ENCODE results near the gene LSM3. TPM values are rescaled to one million over a fixed set of nuclear protein-coding genes. Genes with fewer than 3 reads are reported as not detected.

The LSM3 gene
- total and polyA plus RNA-seq, 4 donors: 6.4 to 10.3 (median 9.9) TPM

GRCh38 chr3:14130707-14131106, 47.9 kb upstream of the LSM3 start:
- peaks cover 7 to 21% (median 15%) of the 10 kb centered on the region in 5 donors for H3K4me1 ChIP-seq (ENCODE audit: control insufficient read depth in 5 of 5, insufficient read depth in 5 of 5, low read length in 5 of 5)
- no peak overlapping the region for H3K27ac ChIP-seq (ENCODE audit: low read depth in 1 of 2, low read length in 1 of 2)
- H3K9me3 ChIP-seq (ENCODE audit: control insufficient read depth in 4 of 4, insufficient read depth in 3 of 4, low read length in 3 of 4): no peaks in the 10 kb centered on the region
- H3K9ac ChIP-seq (ENCODE audit: insufficient read depth in 1 of 2, low read length in 2 of 2): no peak overlapping the region
- 97 to 98% methylated on average over 12 of the region's 12 CpGs for WGBS, 2 donors
- H3K36me3 ChIP-seq (ENCODE audit: control insufficient read depth in 4 of 4, insufficient read depth in 4 of 4, low read length in 4 of 4): peaks cover 40 to 63% (median 53%) of the 10 kb centered on the region in 4 donors
- H3K27me3 ChIP-seq (ENCODE audit: control insufficient read depth in 3 of 3, insufficient read depth in 3 of 3, low read length in 2 of 3): no peaks in the 10 kb centered on the region
- DNase-seq (no peak), ATAC-seq (ENCODE audit: insufficient read depth, low FRiP score) (no peak)
- H3K4me3 ChIP-seq: no peak overlapping the region
- TF ChIP-seq CTCF (IDR thresholded peaks at IDR 0.05; ENCODE audit: control extremely low read depth, extremely low read depth): no peak

- WGBS, 2 donors: 82 to 96% methylated on average over 5 of the region's 5 CpGs
- Histone ChIP-seq H3K9ac (ENCODE audit: insufficient read depth in 1 of 2, low read length in 2 of 2) (no peak overlapping the region), H3K4me3 (no peak overlapping the region), H3K9me3 (ENCODE audit: control insufficient read depth in 4 of 4, insufficient read depth in 3 of 4, low read length in 3 of 4) (no peaks in the 10 kb centered on the region), H3K36me3 (ENCODE audit: control insufficient read depth in 4 of 4, insufficient read depth in 4 of 4, low read length in 4 of 4) (peaks cover 40 to 66% (median 57%) of the 10 kb centered on the region in 4 donors), H3K4me1 (ENCODE audit: control insufficient read depth in 5 of 5, insufficient read depth in 5 of 5, low read length in 5 of 5) (peaks cover 7 to 18% (median 12%) of the 10 kb centered on the region in 5 donors), H3K27ac (ENCODE audit: low read depth in 1 of 2, low read length in 1 of 2) (no peak overlapping the region), H3K27me3 (ENCODE audit: control insufficient read depth in 3 of 3, insufficient read depth in 3 of 3, low read length in 2 of 3) (no peaks in the 10 kb centered on the region)
- ATAC-seq (ENCODE audit: insufficient read depth, low FRiP score): no peak
- TF ChIP-seq CTCF (IDR thresholded peaks at IDR 0.05; ENCODE audit: control extremely low read depth, extremely low read depth): no peak
- no peak for DNase-seq
Measured at GRCh38 chr3:14131134-14131533, 47.5 kb upstream of the LSM3 start.

- H3K4me1 ChIP-seq (ENCODE audit: control insufficient read depth in 5 of 5, insufficient read depth in 5 of 5, low read length in 5 of 5): peaks cover 0 to 11% (median 2%) of the 10 kb centered on the region in 5 donors
- 94 to 95% methylated on average over 8 of the region's 8 CpGs for WGBS, 2 donors
- no peak for DNase-seq
- no peak overlapping the region for H3K27ac ChIP-seq (ENCODE audit: low read depth in 1 of 2, low read length in 1 of 2)
- H3K9ac ChIP-seq (ENCODE audit: insufficient read depth in 1 of 2, low read length in 2 of 2): no peak overlapping the region
- no peak for TF ChIP-seq CTCF (IDR thresholded peaks at IDR 0.05; ENCODE audit: control extremely low read depth, extremely low read depth)
- no peak overlapping the region for H3K4me3 ChIP-seq
- H3K36me3 ChIP-seq (ENCODE audit: control insufficient read depth in 4 of 4, insufficient read depth in 4 of 4, low read length in 4 of 4): peaks cover 40 to 76% (median 61%) of the 10 kb centered on the region in 4 donors
- no peaks in the 10 kb centered on the region for H3K27me3 ChIP-seq (ENCODE audit: control insufficient read depth in 3 of 3, insufficient read depth in 3 of 3, low read length in 2 of 3)
- no peak for ATAC-seq (ENCODE audit: insufficient read depth, low FRiP score)
- no peaks in the 10 kb centered on the region for H3K9me3 ChIP-seq (ENCODE audit: control insufficient read depth in 4 of 4, insufficient read depth in 3 of 4, low read length in 3 of 4)
Measured at GRCh38 chr3:14132120-14132519, 46.5 kb upstream of the LSM3 start.

- Histone ChIP-seq H3K4me3 (no peak overlapping the region), H3K27ac (ENCODE audit: low read depth in 1 of 2, low read length in 1 of 2) (no peak overlapping the region), H3K27me3 (ENCODE audit: control insufficient read depth in 3 of 3, insufficient read depth in 3 of 3, low read length in 2 of 3) (no peaks in the 10 kb centered on the region), H3K9ac (ENCODE audit: insufficient read depth in 1 of 2, low read length in 2 of 2) (no peak overlapping the region), H3K4me1 (ENCODE audit: control insufficient read depth in 5 of 5, insufficient read depth in 5 of 5, low read length in 5 of 5) (peaks cover 0 to 6% (median 2%) of the 10 kb centered on the region in 5 donors), H3K9me3 (ENCODE audit: control insufficient read depth in 4 of 4, insufficient read depth in 3 of 4, low read length in 3 of 4) (no peaks in the 10 kb centered on the region), H3K36me3 (ENCODE audit: control insufficient read depth in 4 of 4, insufficient read depth in 4 of 4, low read length in 4 of 4) (peaks cover 40 to 80% (median 62%) of the 10 kb centered on the region in 4 donors)
- DNase-seq (no peak), ATAC-seq (ENCODE audit: insufficient read depth, low FRiP score) (no peak)
- 96 to 98% methylated on average over 6 of the region's 6 CpGs for WGBS, 2 donors
- no peak for TF ChIP-seq CTCF (IDR thresholded peaks at IDR 0.05; ENCODE audit: control extremely low read depth, extremely low read depth)
Measured at GRCh38 chr3:14132689-14133088, 45.9 kb upstream of the LSM3 start.

All from lung (tissue), 12 donors.